ENCODE results near the gene LGALS3.

DNA sequence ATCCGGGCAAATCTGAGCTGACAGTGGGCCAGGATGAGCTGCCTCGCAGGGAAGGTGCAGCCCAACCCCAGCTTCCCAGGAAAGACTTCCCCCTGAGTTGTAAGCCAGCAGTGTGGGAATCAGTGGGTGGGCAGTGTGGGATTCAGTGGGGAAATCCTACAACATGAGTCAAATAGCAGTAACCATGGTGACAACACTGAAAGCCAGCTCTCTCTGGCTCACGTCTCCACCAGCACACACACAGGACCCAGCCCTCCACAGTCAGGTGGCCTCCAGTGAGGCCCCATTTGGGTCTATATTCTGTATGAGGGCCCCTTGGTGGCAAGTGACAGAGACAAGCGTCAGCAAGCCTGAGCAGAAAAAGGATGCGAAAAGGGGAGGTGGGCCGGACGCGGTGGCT is 6.0 kb upstream of the LGALS3 start:
- TF ChIP-seq EP300 (IDR thresholded peaks at IDR 0.05) (no peak), POLR2A (IDR thresholded peaks at IDR 0.05) (no peak)
